HG02763 (cell line): ENCODE measurements around the gene ATOH7.
"Not testable (repeated sequence)": the region's sequence is repeated elsewhere in the genome, so short reads cannot be mapped to it uniquely, and the experiment has no call there.

Source experiments
- ATAC-seq: cut with Tn5 transposase; IDR thresholded peaks from one replicate; pipeline ENCODE4 v1.9.1; 2021; ENCODE audit warnings: mild to moderate bottlenecking, moderate library complexity; ENCODE audit not compliant: unreplicated experiment

Gene ATOH7

DNA sequence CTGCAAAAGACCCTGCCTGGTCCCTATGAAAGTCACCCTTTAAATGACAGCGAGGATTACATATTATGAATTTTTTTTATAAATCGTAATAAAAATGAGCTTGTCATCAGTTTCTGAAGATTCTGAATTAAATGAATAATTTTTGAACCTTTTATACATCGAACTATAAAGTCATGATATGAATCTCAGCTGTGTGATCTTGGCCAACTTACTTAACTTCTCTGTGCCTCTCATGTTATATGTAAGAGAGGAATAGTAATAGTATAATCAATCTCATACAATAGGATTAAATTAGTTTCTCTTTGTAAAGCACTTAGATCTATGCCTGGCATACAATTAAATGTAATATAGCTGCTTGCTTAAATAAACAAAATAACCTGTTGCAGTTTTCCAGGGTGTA, 5.3 kb upstream of the ATOH7 start:
- no peak for ATAC-seq

DNA sequence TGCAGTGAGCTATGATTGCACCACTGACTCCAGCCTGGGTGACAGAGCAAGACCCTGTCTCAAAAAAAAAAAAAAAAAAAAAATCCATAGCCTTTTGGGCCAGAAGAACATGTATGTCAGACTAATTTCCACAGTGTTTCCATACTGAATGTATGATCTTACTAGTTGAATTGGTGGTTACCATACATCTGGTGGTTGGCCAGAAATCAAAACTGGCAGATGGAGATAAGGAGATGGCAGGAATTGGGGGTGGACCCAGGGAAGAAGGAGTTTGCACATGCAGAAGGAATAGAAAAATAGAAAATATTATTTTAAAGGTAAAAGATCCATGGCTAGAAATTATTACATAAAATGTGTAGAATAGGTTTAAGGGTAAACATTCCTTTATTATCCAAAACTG, 3.7 kb upstream of the ATOH7 start:
- ATAC-seq, result no peak

DNA sequence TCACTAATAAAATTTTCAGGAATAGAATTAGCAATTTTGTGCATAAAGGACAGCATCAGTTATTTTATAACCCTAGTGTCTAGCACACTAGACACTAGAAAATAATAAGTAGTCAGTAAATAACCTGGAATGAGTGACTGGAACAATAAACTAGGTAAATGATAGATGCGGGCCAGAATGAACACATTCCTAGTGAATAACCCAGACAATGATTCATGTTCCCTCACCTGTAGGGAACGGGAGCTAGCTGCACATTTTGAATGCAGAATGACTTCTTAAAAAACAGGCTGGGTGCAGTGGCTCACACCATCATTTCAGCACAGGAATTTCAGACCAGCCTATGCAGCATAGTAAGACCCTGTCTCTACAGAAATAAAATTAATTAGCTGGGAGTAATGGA, 3.2 kb upstream of the ATOH7 start:
- no peak for ATAC-seq

DNA sequence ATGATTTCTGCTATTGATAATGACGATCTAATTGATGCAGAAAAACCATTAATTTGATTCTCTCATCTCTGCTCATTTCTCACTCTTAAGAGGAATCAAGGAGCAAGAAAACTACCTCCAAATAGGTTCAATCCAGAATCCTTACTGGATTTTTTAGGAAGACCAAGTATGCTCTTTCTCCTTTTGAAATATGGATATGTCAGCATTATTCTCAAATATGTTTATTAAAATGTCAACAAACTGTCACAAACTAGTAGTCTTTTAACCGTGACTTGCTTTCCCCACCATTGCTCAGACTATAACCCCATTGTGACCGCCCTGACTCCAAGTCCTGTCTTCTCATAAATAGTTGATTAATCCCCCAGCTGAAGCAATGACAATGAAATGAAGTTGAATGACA, 1.1 kb upstream of the ATOH7 start:
- no peak for ATAC-seq

DNA sequence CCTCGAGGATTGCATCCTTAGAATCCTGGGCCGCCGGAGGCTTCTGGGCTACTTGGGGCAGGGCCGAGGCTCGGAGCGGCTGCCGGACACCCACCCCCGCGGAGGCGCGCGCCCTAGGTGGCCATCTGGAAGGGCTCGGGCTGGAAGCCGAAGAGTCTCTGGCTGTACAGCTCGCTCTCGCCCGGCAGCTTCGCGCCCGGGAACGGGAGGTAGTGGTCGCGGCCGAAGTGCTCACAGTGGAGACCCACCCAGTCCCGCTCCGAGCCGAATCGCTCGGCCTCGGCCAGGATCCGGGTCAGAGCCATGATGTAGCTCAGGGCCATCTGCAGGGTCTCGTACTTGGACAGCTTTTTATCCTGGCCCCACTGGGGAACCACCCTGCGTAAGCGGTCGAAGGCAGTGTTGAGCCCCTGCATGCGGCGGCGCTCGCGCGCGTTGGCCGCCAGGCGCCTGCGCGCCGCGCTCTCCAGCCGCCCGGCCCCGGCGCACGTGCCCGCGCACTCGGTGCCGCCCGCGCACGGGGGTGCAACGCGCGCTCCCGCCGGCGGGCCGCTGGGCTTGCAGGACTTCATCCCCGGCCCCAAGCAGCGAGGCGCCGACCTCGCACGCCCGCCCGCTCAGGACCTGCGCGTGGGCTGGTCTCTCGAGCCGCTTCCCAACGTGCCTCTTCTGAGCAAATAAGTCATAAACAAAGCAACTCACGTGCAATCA, 652 bp downstream of the ATOH7 start:
- ATAC-seq, result peak; percentile 85

DNA sequence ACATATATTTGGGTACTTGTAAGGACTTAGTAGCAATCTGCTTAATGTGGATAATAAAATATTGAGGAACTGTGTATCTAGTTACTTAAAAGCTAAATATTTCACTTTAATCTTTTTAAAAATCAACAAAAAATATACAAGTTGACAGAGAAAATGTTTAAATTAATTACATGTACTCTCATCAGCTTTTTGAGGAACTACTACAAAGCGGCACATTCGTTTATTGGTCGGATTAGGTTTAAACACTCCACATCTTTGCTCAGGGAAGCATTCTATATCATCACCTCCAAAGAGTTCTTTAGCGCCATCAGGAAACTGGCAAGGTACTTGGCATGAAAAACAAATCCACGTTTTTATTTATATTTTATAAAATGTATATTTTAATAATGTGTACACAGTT, 1.6 kb downstream of the ATOH7 start:
- ATAC-seq, result no peak

DNA sequence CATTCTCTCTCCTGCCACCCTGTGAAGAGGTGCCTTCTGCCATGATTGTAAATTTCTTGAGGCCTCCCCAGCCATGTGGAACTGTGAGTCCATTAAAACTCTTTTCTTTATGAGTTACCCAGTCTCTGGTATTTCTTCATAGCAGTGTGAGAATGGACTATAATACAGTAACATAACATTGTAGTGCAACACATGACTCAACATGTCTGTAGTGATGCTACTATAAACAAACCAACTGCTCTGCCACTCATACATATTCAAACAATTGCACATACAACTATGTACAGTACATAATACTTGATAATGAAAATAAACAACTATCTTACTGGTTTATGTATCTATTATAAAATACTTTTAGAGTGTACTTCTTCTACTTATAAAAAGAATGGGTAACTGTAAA, 7.1 kb downstream of the ATOH7 start:
- no peak for ATAC-seq

DNA sequence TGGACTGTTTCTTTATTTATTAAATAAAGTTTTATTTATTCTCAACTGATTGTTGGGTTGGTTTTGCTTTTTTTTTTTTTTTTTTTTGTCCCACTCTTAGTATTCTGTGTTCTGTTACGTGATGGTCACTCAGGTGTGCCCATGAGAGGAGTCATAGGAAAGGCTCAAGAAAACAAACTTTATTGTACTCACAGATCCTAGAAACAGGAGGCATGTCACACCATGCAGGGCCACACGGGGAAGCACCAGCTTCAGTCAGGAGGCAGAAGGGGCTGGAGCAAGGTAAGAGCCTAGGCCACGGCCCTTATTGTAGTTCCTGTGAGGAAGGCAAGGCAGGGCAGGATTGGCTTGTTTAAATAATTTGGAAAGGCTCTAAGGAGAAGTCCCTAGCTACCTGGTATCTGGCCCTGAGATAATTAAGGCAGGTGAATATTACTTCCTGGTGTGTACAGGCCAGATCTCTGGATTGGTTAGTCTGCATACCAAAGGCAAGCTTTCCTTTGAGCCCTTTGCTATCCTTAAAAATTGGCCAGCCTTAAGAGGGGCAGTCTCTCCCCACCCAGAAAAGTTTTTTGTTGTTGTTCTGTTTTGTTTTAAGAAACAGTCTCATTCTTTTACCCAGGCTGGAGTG, 8.3 kb downstream of the ATOH7 start:
- no peak for ATAC-seq

DNA sequence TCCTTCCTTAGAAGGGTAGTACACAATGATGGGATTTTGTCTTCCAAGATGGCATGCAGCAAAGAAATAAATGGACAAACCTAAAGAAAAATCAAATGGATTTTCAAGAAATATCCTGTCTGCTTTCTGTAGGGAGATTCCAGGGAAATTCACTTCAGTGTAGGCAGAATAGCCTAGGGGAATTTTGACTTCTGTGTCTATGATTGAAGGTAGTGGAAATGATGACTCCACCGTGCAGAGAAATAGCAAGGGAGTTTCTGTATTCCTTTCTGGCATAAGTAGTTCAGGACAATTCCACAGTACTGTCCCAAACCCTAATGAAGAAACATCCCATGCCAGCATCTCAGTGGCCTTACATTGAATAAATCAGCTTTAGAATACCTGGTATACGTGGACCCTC, 9.5 kb downstream of the ATOH7 start:
- ATAC-seq, result no peak

DNA sequence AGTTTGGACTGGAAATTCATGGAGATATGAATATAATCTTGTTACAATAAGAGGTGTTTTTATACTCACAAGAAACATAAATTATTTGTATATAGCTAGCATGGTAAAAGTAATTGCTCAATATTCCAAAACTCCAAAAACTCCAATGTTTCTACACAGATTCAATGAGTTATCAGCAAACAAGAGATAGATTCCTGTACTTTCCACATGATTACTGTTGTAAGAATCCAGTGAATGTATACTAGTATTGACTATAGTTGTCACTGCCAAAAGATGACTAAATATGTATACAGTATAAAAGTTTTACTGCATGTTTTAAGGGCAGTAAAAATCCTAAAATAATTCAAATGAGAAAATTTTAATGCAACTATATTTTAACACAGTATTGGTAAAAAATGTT, 10.7 kb downstream of the ATOH7 start:
- ATAC-seq, result no peak

DNA sequence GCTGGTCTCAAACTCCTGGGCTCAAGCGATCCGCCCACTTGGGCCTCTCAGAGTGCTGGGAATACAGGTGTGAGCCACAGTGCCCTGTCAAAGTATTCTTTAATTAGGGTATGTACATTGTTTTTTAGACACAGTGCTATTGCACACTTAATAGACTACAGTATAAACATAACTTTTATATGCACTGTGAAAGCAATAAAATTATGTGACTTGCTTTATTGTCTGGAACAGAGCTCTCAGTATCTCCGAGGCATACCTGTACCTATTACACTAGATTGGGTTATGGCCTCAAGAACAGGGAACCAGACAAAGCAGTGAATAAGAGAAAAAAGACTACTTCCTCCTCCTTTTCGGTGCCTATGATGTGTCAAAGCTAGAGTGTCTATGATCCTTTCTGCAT, 13.1 kb downstream of the ATOH7 start:
- ATAC-seq, result no peak

DNA sequence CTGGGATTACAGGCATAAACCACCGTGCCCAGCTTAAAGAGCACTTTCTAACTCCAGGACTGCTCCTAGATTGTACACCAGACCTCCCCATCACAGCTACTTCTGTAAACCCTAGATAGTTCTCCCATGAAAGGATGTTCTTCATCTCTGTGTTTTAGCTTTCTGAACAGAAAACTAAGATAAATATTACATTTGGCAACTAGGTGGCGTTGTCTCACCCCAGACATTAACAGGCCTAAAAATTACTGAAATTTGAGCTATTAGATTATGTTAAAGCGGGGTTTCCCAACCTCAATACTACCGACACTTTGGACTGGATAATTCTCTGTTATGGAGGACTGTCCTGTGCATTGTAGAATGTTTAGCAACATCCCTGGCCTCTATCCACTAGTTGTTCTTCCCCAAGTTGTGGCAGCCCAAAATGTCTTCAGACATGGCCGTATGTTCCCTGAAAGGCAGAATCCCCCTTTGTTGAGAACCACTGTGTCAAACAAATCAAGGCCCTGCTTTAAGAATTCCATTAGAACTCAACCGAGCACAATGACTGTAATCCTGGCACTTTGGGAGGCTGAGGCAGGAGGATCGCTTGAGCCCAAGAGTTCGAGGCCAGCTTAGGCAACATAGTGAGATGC, 19.1 kb downstream of the ATOH7 start:
- ATAC-seq, result no peak

DNA sequence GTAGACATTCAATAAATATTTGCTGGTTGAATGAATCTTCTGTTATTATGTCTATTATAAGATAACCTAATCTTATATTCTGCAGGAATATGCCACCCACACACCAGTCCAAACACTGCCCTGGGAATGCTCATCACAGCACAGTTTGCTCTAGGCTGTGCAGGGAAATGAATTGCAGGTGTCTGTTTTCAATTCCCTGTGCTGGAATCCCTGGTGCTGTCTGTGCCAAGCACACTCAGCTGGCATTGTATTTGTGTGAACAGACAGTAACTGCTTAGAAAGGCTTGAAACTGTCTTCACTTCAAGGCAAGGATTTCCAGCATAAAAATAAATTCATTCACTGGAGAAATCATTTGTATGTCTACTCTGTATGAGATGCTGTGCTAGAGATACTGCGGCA, 20.2 kb downstream of the ATOH7 start:
- ATAC-seq, result no peak

DNA sequence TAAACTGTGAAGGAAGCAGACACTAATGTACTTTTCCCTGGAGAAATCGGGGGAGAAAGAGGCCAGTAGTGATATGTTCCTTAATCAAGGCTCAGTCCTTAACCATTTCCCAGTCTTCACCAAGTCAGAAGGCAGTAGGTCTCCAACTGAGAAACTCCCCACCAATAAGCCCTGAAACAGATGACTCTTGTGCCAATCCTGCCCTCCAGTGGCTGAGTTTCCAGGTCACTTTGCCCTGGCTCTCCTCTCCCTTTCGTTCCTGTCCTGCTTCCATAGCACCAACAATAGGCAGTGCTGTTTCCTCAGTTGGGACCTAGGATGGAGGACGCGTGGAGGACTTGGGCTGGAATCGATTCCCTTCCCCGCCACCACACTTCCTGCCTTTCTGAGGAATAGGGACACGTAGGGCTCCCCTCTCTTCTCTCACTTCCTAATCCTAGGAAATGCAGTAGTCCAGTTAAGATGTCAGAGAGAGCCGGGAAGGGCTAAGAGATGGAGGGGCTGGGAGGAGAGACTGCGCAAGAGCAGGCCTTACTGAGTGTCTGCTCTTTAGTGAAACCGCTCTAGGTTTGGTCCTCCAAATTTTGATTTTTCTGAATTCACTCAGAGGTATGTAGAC, 23.4 kb downstream of the ATOH7 start:
- ATAC-seq, result no peak

DNA sequence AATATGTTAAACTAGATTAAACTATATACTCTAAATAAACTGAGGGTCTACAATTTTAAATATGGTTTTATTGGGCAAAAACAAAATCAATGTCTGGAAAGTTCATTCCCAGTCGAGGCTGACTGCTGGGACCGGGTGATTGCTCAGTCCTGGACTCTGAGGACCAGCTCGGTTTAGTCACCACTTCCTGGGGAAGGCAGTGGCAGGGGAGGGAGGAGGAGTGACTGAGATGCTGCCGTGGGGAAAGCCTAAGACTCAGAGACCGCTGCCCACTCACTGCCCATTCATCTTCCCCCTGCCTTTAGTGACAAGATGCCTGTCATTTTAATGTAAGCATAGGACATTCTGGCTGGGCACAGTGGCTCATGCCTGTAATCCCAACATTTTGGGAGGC, 29.0 kb downstream of the ATOH7 start:
- ATAC-seq, result no peak

DNA sequence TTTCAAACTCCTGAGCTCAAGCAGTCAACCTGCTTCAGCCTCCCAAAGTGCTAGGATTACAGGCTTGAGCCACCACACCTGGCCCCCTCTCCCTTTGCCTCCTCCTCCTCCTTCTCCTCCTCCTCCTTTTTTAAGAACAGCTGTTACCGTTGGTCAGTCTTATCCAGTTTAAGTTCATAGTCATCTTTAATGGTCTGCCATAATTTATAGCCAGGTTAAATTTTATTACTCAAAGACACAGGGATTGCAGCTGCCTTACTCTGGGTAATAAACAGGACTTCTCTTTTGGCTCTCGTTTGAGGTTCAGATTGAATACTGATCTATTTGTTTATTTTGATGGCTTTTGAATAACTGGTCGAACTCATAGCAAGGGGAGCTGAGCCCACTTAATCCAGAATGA, 35.2 kb downstream of the ATOH7 start:
- ATAC-seq, result no peak

DNA sequence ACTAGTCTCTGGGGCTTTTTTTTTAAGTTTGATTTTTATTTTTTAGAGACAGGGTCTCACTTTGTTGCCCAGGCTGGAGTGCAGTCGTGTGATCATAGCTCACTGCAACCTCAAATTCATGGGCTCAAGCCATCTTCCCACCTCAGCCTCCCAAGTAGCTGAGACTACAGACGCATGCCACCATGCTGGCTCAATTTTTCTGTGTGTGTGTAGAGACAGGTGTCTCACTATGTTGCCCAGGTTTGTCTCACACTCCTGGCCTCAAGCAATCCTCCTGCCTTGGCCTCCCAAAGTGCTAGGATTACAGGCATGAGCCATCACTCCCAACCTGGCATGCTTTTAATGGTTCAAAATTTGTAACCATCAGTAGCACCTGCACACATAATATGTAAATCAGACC, 36.1 kb downstream of the ATOH7 start:
- ATAC-seq, result not testable (repeated sequence)

DNA sequence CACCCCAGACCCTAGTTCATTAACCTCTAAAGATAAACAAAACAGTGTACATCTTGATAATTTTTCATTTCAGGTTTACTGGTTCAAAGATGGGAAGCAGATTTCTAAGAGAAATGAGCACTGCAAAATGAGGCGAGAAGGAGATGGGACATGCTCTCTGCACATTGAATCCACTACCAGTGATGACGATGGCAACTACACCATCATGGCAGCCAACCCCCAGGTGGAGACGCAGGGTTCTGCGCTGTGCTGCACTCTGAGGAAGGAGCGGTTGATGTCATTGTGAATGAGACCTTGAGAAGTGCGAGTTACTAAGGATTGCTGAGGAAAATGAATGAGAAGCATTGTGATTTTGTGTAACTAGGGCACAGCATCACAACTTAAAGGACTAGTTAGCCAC, 37.6 kb downstream of the ATOH7 start:
- no peak for ATAC-seq

DNA sequence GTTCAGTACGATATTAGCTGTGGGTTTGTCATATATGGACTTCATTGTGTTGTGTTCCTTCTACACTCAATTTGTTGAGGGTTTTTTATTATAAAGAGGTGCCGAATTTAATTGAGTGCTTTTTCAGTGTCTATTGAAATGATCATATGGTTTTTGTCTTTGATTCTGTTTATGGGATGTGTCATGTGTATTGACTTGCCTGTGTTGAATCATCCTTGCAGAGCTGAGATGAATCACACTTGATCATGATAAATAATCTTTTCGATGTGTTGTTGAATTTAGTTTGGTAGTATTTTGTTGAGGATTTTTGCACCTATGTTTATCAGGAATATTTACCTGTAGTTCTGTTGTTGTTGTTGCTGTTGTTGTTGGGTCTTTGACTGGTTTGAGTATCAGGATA, 39.8 kb downstream of the ATOH7 start:
- ATAC-seq, result no peak

DNA sequence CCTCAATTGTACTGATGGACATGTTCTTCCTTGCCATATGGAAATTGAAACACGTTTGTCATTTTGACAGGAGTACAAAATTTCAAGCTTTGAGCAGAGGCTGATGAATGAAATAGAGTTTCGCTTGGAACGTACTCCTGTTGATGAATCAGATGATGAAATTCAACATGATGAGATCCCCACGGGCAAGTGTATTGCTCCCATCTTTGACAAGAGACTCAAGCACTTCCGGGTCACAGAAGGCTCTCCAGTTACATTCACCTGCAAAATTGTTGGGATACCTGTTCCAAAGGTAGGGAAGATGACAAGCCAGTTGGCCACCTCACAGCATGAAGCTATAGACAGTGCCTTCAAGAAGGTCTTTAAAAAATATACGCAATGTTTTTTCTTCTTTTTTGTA, 43.1 kb downstream of the ATOH7 start:
- no peak for ATAC-seq

DNA sequence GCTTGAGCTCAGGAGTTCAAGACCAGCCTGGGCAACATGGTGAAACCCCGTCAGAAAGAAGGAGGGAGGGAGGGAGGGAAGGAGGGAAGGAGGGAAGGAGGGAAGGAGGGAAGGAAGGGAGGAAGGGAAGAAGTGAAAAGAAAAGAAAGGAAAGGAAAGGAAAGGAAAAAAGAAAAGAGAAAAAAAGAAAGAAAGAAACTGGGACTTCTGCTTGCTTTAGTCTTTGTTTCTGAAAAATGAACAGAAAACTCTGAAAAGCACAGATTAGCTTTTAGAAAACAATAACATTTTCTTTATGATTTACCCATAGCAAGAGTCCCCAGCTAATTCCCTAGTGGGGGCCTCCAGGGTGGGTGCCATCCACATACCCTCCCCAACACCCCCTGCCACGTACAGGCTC, 46.8 kb downstream of the ATOH7 start:
- ATAC-seq, result no peak

DNA sequence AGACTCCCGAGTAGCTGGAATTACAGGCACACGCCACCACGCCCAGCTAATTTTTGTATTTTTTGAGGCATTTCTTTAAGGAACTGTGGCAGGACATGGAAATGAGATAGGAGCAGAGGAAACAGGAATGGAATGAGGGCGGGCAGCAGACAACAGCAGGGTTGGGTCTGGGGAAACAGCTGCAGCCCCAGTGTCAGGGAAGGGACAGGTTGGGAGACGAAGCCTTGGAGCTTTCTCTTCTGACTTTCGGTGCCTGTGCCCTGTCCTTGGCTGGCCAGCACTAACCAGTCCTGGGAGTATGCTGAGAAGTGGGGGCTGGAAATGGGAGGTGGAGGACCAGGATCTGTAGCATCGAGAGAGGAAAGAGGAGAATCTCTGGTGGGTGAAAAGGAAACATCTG, 47.4 kb downstream of the ATOH7 start:
- no peak for ATAC-seq
